ENCODE data around the gene HTD2. TPM values are rescaled to one million over a fixed set of nuclear protein-coding genes. Genes with fewer than 3 reads are reported as not detected.

The HTD2 gene
- total RNA-seq, 1 donor from 2014 or later, result 14.8 TPM

DNA sequence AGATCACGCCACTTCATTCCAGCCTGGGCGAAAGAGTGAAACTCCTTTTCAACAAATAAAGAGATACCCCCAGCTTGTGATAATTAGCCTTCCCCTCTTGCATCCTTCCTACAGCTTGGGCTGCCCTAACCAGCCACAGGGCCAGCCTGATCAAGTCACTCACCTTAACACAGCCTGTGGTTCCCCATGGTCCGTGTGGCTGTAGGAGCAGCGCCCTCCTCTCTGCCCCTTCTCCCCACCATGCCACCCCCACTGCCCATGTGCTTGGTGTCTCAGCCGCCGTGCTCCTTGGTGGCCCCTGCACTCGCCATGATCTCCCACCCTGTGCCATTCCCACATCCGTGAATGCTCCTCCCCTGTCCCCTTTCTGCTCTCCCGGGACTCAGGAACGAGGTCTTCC is 13.5 kb upstream of the HTD2 start:
- no peak for DNase-seq (ENCODE audit: low read depth)

- DNase-seq (ENCODE audit: low read depth), result no peak
Measured at GRCh38 chr3:58293516-58293915, 12.8 kb upstream of the HTD2 start.

GRCh38 chr3:58296269-58296668 is 10.1 kb upstream of the HTD2 start:
- DNase-seq (ENCODE audit: low read depth), result no peak

DNA sequence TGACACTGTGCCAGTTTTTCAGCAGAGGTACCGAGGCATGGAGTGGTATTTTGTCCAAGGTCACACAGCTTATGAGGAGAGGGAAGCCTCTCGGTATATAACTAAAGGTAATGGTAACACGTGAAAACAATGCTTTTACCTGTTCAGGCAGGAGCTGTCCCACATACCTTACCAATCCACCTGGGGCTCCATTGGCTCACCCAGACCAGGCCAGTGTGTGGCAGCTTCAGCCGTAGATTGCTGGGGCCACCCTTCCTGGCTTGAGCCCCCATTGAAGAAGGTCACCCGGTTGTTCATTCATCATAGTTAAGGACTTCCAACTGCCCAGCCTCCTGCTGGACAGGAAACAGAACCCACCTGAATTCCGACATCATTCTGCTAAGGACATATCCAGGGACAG is 9.5 kb upstream of the HTD2 start:
- DNase-seq (ENCODE audit: low read depth), result no peak

DNA sequence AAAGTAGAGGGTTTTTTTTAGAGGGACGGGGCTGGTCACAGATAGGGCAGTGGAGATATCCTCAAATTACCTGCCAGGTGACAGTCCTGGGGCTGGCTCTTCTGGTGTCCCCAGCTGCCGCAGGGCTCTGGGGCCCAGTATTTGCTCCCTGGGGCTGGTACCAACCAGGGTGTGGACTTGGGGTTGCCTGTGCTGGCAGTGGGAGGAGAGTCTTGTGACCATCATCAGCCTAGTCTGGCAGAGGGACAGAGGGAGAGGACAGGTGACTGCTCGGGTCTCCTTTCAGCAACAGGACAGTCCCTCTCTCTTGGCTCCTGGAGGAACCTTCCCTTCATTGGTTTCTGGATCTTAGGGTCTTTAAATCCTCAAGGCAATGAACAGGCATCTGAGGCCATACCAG is 8.1 kb upstream of the HTD2 start:
- no peak for DNase-seq (ENCODE audit: low read depth)

DNA sequence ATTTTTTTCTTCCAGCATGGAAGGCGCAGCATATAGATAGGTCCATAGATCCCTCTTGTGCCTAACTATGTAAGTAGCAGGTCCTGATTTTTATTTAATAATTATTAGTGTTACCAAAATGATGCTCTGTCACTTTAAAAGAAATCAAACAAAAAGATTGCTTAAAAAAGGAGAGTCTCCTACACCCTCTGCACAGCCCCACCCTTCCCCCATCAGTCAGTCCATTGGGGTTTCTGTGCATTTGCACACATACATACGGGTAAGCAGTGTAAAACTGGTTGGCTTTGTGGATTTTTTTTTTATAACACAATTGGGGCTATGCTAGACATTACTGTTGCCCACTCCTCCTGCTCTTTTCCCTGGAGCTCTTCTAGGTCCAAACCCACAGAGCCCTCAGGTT is 7.2 kb upstream of the HTD2 start:
- no peak for DNase-seq (ENCODE audit: low read depth)

DNA sequence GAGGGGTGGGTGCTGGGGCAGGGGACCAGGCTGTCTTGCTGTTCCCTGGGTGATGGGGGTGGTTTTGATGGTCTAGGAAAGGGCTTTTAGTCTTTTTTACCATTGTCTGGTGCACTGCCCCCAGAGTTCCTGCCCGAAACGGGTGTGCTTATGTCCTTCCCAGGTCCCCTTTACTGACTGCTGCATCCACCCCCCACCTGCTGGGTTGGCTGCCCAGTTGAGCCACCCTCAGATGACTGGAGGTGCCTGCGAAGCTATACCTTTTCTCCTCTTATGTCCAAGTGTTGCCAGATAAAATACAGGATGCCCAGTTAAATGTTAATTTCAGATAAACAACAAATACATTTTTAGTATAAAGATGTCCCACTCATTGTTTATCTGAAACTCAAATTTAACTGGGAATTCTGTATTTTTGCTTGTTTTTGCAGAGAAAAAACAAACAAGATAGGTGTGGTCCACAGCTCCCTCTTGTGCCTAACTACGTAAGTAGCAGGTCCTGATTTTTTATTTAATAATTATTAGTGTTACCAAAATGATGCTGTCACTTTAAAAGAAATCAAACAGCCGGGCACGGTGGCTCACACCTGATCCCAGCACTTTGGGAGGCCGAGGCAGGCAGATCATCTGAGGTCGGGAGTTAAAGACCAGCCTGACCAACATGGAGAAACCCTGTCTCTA is 6.3 kb upstream of the HTD2 start:
- DNase-seq (ENCODE audit: low read depth), result peak; percentile 67

DNA sequence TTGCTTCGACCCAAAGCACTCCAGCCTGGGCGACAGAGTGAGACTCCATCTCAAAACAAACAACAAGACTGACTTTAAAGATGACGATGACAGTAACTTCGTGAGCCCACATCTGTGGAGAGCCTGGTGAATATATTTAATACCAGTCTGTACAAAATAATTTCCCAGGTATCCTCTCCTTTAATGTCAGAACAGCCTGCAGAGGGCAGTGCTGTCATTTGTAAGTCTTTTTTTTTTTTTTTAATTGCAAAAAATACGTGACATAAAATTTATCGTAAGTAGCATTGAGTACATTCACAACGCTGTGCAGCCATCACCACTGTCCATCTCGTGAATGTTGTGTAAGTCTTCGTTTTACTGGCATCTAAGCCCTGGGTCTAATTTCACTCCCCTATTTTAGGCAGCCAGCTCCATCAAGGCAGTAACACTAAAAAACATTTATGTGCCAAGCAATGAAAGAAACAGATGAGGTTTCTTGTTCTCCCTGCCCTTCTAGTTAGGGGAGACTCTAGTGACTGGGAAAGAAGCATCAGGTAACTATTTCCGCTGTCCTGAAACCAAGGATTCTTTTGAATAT is 1.4 kb downstream of the HTD2 start:
- peak; percentile 82 for DNase-seq (ENCODE audit: low read depth)

GRCh38 chr3:58308728-58309127 is 2.4 kb downstream of the HTD2 start:
- DNase-seq (ENCODE audit: low read depth), result no peak

GRCh38 chr3:58317811-58318210 is 11.5 kb downstream of the HTD2 start:
- no peak for DNase-seq (ENCODE audit: low read depth)

GRCh38 chr3:58321791-58322190 is 15.5 kb downstream of the HTD2 start:
- DNase-seq (ENCODE audit: low read depth), result no peak

- no peak for DNase-seq (ENCODE audit: low read depth)
Measured at GRCh38 chr3:58322793-58323192, 16.5 kb downstream of the HTD2 start.

DNA sequence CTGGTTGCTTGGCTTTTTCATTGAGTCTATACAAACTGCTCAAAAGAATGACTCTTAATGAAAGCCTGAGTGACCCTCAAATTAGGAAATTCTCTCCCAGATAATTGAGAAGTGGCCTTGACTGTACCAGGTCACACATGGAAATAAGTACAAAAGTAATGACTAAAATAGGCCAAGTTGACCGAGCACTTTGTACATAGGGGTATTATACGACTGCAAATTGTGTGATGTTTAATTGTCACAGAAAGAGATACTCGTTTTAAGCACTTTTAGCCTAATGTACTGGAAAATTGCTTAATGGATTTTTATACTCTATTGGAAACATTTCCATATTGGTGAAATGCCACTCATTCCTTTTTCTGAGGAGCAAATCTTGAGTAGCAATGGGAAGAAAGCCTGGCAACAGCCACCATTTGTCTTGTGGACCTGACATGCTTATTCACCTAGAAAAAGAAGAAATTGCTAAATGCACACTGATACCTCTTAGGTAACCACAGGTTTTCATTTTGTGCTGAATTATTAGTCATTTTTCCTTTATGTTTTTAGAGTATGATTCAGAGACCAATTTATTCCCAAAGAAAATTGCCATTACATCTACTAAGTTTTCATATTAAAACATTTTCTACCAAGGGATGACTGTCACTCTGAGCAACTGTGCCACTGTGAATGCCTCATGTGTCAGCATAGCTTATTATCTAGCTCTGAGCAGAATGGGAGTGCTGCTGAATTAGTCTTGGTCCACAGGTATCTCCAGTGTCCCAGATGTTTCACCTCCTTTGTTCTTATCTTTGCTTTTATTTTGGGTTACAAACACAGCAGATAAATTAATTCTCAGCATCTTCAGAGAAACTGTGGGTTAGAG is 17.4 kb downstream of the HTD2 start:
- no peak for DNase-seq (ENCODE audit: low read depth)

DNA sequence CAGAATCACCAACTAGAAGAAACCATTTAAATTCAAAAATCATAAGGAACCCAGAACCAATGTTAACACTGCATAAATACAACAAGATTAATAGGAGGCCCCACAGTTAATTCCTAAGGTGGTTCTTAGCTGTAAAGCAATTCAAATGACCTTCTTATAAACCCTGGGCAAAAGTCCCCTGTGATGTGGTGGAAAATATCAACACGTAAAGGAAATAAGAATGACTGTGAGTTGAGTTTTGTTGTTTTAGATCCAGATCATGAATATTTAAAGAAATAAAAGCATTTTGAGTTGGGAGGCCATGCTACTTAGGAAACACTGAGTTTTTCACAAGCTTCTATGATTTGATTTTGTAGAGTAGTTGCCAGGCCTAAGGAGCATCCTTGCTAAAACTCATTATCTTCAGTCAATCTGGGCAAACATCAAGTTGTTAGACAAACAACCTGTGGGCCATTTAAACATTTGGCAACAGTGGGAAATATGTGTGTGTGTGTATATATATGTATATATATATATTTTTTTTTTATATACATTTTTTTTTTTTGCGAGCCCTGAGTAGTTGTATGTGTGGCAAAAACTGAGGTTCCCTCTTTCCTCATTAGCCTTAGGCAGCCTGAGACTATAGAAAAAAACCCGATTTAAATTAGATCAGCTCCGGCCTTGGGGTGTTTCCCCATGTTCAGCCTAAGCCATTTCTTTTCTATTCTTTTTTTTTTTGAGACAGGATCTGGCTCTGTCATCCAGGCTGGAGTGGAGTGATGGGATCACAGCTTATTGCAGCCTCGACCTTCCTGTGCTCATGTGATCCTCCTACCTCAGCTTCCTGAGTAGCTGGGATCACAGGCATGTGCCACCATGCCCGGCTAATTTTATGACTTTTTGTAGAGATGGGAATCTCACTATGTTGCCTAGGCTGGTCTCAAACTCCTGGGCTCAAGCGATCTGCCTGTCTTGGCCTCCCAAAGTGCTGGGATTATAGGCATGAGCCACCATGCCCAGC is 18.4 kb downstream of the HTD2 start:
- DNase-seq (ENCODE audit: low read depth), result peak; percentile 30

DNA sequence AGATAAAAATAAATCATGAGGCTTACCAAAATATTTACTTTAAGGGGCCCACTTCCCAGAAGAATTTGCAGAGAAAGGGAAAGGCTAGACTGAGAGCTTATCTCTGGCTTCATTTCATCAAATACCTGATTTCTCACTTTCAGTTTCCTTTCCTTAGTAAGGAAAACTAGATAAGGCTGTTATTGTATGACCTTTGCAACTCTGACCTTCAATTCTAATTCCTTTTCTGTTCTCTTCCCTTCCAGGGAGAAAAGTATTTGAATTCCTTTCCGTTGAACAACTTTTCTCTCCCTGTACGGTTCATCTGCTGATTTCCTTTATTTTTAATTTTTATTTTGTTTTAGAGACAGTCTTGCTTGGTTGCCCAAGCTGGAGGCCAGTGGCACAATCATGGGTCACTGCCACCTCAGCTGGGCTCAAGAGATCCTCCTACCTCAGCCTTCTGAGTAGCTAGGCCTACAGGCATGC is 19.2 kb downstream of the HTD2 start:
- DNase-seq (ENCODE audit: low read depth), result peak; percentile 54

- no peak for DNase-seq (ENCODE audit: low read depth)
Measured at GRCh38 chr3:58326267-58326900, 20.1 kb downstream of the HTD2 start.

GRCh38 chr3:58329150-58329921 is 23.0 kb downstream of the HTD2 start:
- DNase-seq (ENCODE audit: low read depth), result no peak

- no peak for DNase-seq (ENCODE audit: low read depth)
Measured at GRCh38 chr3:58329922-58330413, 23.6 kb downstream of the HTD2 start.

GRCh38 chr3:58331593-58332152 is 25.4 kb downstream of the HTD2 start:
- DNase-seq (ENCODE audit: low read depth), result no peak
